HEK293T (cell line): ENCODE data around the gene MACROD2.

Source experiments
- ARNT ChIP-seq: fragments of 450-650 bp; IDR thresholded peaks from 2 replicates; pipeline ENCODE4 v1.6.1; 2017; ENCODE audit warnings: mild to moderate bottlenecking
- BHLHE40 ChIP-seq: fragments of 450-650 bp; IDR thresholded peaks from 2 replicates; pipeline ENCODE4 v1.6.1; 2016; ENCODE audit warnings: mild to moderate bottlenecking, moderate library complexity, borderline replicate concordance
- ELF4 ChIP-seq: fragments of 450-650 bp; IDR thresholded peaks from 2 replicates; pipeline ENCODE4 v1.6.1; 2017; ENCODE audit warnings: antibody characterized with exemption
- FOXA1 ChIP-seq: fragments of 450-650 bp; IDR thresholded peaks from 2 replicates; pipeline ENCODE4 v1.6.1; 2016; ENCODE audit warnings: mild to moderate bottlenecking
- FOXK2 ChIP-seq: fragments of 450-650 bp; IDR thresholded peaks from 2 replicates; pipeline ENCODE4 v1.6.1; 2016; ENCODE audit warnings: mild to moderate bottlenecking
- FOXM1 ChIP-seq: fragments of 450-650 bp; IDR thresholded peaks from 2 replicates; pipeline ENCODE4 v1.6.1; 2017; ENCODE audit warnings: mild to moderate bottlenecking, borderline replicate concordance
- HDGF ChIP-seq: fragments of 450-650 bp; IDR thresholded peaks from 2 replicates; pipeline ENCODE4 v1.6.1; 2017; ENCODE audit warnings: antibody characterized with exemption, borderline replicate concordance
- PKNOX1 ChIP-seq: fragments of 450-650 bp; IDR thresholded peaks from 2 replicates; pipeline ENCODE4 v1.6.1; 2016
- SP1 ChIP-seq: fragments of 450-650 bp; IDR thresholded peaks from 2 replicates; pipeline ENCODE4 v1.6.1; 2017
- TARDBP ChIP-seq: fragments of 450-650 bp; IDR thresholded peaks from 2 replicates; pipeline ENCODE4 v1.6.1; 2016
- ZNF384 ChIP-seq: fragments of 450-650 bp; IDR thresholded peaks from 2 replicates; pipeline ENCODE4 v1.6.1; 2016

- no peak for TF ChIP-seq FOXM1
- TF ChIP-seq HDGF = no peak
- no peak for TF ChIP-seq ELF4
- no peak for TF ChIP-seq BHLHE40
- no peak for TF ChIP-seq ZNF384
- no peak for TF ChIP-seq SP1
- no peak for TF ChIP-seq TARDBP
- no peak for TF ChIP-seq FOXK2
- no peak for TF ChIP-seq FOXA1
- TF ChIP-seq PKNOX1 = no peak
- TF ChIP-seq ARNT = no peak
Measured at GRCh38 chr20:14342918-14343317, 347.6 kb downstream of the MACROD2 start.
